GM10266 (cell line): ENCODE data around the gene UCKL1.
"Not testable (repeated sequence)": the region's sequence is repeated elsewhere in the genome, so short reads cannot be mapped to it uniquely, and the experiment has no call there.

ENCODE experiments used
- DNase-seq: peaks from one replicate; pipeline ENCODE4 v3.0.0; 2012; ENCODE audit errors: extremely low spot score
- CTCF ChIP-seq: IDR thresholded peaks from 2 replicates; pipeline ENCODE4 v1.5.1; 2012; ENCODE audit warnings: mild to moderate bottlenecking, low read depth; ENCODE audit not compliant: control insufficient read depth, insufficient read depth; ENCODE audit errors: missing control alignments

The UCKL1 gene

GRCh38 chr20:63937596-63937995 lies 18.6 kb downstream of the UCKL1 start:
- DNase-seq = no peak
- no peak for TF ChIP-seq CTCF

GRCh38 chr20:63935447-63935846 lies 20.8 kb downstream of the UCKL1 start:
- no peak for DNase-seq
- no peak for TF ChIP-seq CTCF

GRCh38 chr20:63934271-63935068 lies 21.7 kb downstream of the UCKL1 start:
- no peak for TF ChIP-seq CTCF
- no peak for DNase-seq

GRCh38 chr20:63933646-63934045 lies 22.6 kb downstream of the UCKL1 start:
- TF ChIP-seq CTCF = no peak
- DNase-seq = no peak

GRCh38 chr20:63932606-63933160 lies 23.5 kb downstream of the UCKL1 start:
- no peak for TF ChIP-seq CTCF
- no peak for DNase-seq

- no peak for DNase-seq
- no peak for TF ChIP-seq CTCF
These were observed 24.5 kb downstream of the UCKL1 start for GRCh38 chr20:63931735-63932134.

- no peak for TF ChIP-seq CTCF
- no peak for DNase-seq
These were observed 25.2 kb downstream of the UCKL1 start for GRCh38 chr20:63930971-63931553.

- not testable (repeated sequence) for DNase-seq
These were observed 26.7 kb downstream of the UCKL1 start for GRCh38 chr20:63929473-63929883.
